H9 (cell line): ENCODE measurements around the gene SVEP1. TPM values are rescaled to one million over a fixed set of nuclear protein-coding genes. Genes with fewer than 3 reads are reported as not detected.

Experiments used
- DNase-seq: peaks from one replicate; pipeline ENCODE4 v3.0.0-alpha.2; 2017
- H2AFZ ChIP-seq: one replicate; pipeline ENCODE4 v1.6.1; 2013; ENCODE audit warnings: mild to moderate bottlenecking, low read length, control low read depth, moderate library complexity
- H2AK5ac ChIP-seq: 2 replicates; pipeline ENCODE4 v1.6.1; 2013; ENCODE audit warnings: low read length, control low read depth, mixed read lengths; ENCODE audit not compliant: insufficient read length
- H2BK120ac ChIP-seq: one replicate; pipeline ENCODE4 v1.6.1; 2013; ENCODE audit warnings: low read depth, mild to moderate bottlenecking, low read length, control low read depth, inconsistent platforms; ENCODE audit not compliant: poor library complexity, severe bottlenecking
- H2BK12ac ChIP-seq: 2 replicates; pipeline ENCODE4 v1.6.1; 2013; ENCODE audit warnings: low read length, control low read depth, mixed read lengths, low read depth; ENCODE audit not compliant: insufficient read length
- H2BK15ac ChIP-seq: 2 replicates; pipeline ENCODE4 v1.6.1; 2013; ENCODE audit warnings: low read depth, low read length, control low read depth
- H2BK20ac ChIP-seq: one replicate; pipeline ENCODE4 v1.6.1; 2013; ENCODE audit warnings: low read depth, mild to moderate bottlenecking, low read length, control low read depth, inconsistent platforms; ENCODE audit not compliant: poor library complexity, severe bottlenecking
- H2BK5ac ChIP-seq: 2 replicates; pipeline ENCODE4 v1.6.1; 2013; ENCODE audit warnings: low read length, control low read depth, mixed read lengths; ENCODE audit not compliant: insufficient read length
- H3K14ac ChIP-seq: 2 replicates; pipeline ENCODE4 v1.6.1; 2013; ENCODE audit warnings: low read length, control low read depth; ENCODE audit not compliant: insufficient read depth
- H3K18ac ChIP-seq: 2 replicates; pipeline ENCODE4 v1.6.1; 2013; ENCODE audit warnings: low read depth, mild to moderate bottlenecking, mixed read lengths, low read length, control low read depth; ENCODE audit not compliant: insufficient read length
- H3K23ac ChIP-seq: 2 replicates; pipeline ENCODE4 v1.6.1; 2013; ENCODE audit warnings: low read length, control low read depth, mixed read lengths, low read depth; ENCODE audit not compliant: insufficient read length
- H3K23me2 ChIP-seq: 2 replicates; pipeline ENCODE4 v1.6.1; 2013; ENCODE audit warnings: low read depth, mild to moderate bottlenecking, mixed read lengths, low read length, control low read depth; ENCODE audit not compliant: insufficient read length, poor library complexity, severe bottlenecking
- H3K27ac ChIP-seq: 2 replicates; pipeline ENCODE4 v1.5.1; 2013; ENCODE audit warnings: low read length, control low read depth, mixed read lengths, low read depth; ENCODE audit not compliant: insufficient read length
- H3K27me3 ChIP-seq: 2 replicates; pipeline ENCODE4 v1.6.1; 2013; ENCODE audit warnings: low read length, control low read depth, inconsistent platforms; ENCODE audit not compliant: insufficient read depth
- H3K4ac ChIP-seq: 2 replicates; pipeline ENCODE4 v1.6.1; 2013; ENCODE audit warnings: low read depth, mild to moderate bottlenecking, control low read depth, inconsistent platforms, low read length, moderate library complexity
- H3K4me1 ChIP-seq: 2 replicates; pipeline ENCODE4 v1.6.1; 2013; ENCODE audit warnings: low read length, control low read depth, inconsistent platforms; ENCODE audit not compliant: insufficient read depth
- H3K4me2 ChIP-seq: 2 replicates; pipeline ENCODE4 v1.6.1; 2013; ENCODE audit warnings: low read length, control low read depth, mixed read lengths; ENCODE audit not compliant: insufficient read length, insufficient read depth
- H3K56ac ChIP-seq: 2 replicates; pipeline ENCODE4 v1.6.1; 2013; ENCODE audit warnings: low read depth, mild to moderate bottlenecking, mixed read lengths, low read length, control low read depth; ENCODE audit not compliant: insufficient read length
- H3K79me1 ChIP-seq: 2 replicates; pipeline ENCODE4 v1.6.1; 2013; ENCODE audit warnings: low read depth, mild to moderate bottlenecking, moderate library complexity, low read length, control low read depth, inconsistent platforms; ENCODE audit not compliant: insufficient read depth, poor library complexity, severe bottlenecking
- H3K79me2 ChIP-seq: 2 replicates; pipeline ENCODE4 v1.6.1; 2013; ENCODE audit warnings: low read length, control low read depth, inconsistent platforms; ENCODE audit not compliant: insufficient read depth
- H3K9ac ChIP-seq: 2 replicates; pipeline ENCODE4 v1.6.1; 2013; ENCODE audit warnings: low read length, control low read depth, mixed read lengths; ENCODE audit not compliant: insufficient read length; ENCODE audit errors: extremely low read depth
- H3K9me3 ChIP-seq: one replicate; pipeline ENCODE4 v1.6.1; 2013; ENCODE audit warnings: low read depth, low read length, inconsistent platforms; ENCODE audit not compliant: control insufficient read depth
- H3T11ph ChIP-seq: one replicate; pipeline ENCODE4 v1.6.1; 2013; ENCODE audit warnings: mild to moderate bottlenecking, low read length, control low read depth, inconsistent platforms
- H4K20me1 ChIP-seq: one replicate; pipeline ENCODE4 v1.6.1; 2013; ENCODE audit not compliant: control insufficient read depth, insufficient read length, insufficient read depth
- H4K5ac ChIP-seq: 2 replicates; pipeline ENCODE4 v1.6.1; 2013; ENCODE audit warnings: low read depth, mild to moderate bottlenecking, mixed read lengths, low read length, control low read depth; ENCODE audit not compliant: insufficient read length
- H4K8ac ChIP-seq: replicated peaks from 2 replicates; pipeline ENCODE4 v1.6.1; 2013; ENCODE audit warnings: low read length, control low read depth, mixed read lengths, low read depth; ENCODE audit not compliant: insufficient read length
- H4K91ac ChIP-seq: 2 replicates; pipeline ENCODE4 v1.6.1; 2013; ENCODE audit warnings: low read depth, mild to moderate bottlenecking, moderate library complexity, mixed read lengths, low read length, control low read depth; ENCODE audit not compliant: insufficient read length
- H3K27ac Mint-ChIP-seq, 3 experiments: 2 replicates in 2 of 3; 3 replicates in 1 of 3; pipeline ENCODE4 v1.8.0; 2020 to 2021; ENCODE audit warnings: mixed read lengths in 3 of 3, mild to moderate bottlenecking in 1 of 3, moderate library complexity in 1 of 3
- H3K27me3 Mint-ChIP-seq: 2 replicates; pipeline ENCODE4 v1.8.0; 2021; ENCODE audit warnings: low read depth, mild to moderate bottlenecking, moderate library complexity, mixed read lengths
- H3K36me3 Mint-ChIP-seq, 3 experiments: 2 replicates in 2 of 3; 3 replicates in 1 of 3; pipeline ENCODE4 v1.8.0; 2020 to 2021; ENCODE audit warnings: low read depth in 3 of 3, mixed read lengths in 3 of 3; ENCODE audit not compliant: insufficient read depth in 1 of 3
- H3K4me1 Mint-ChIP-seq, 2 experiments: 2 replicates each; pipeline ENCODE4 v1.8.0; 2020; ENCODE audit warnings: mixed read lengths in 2 of 2
- H3K4me3 Mint-ChIP-seq, 2 experiments: 2 replicates in 1 of 2; 3 replicates in 1 of 2; pipeline ENCODE4 v1.8.0; 2020 to 2021; ENCODE audit warnings: mild to moderate bottlenecking in 2 of 2, mixed read lengths in 2 of 2, moderate library complexity in 1 of 2
- H3K9me3 Mint-ChIP-seq, 2 experiments: 2 replicates in 1 of 2; 3 replicates in 1 of 2; pipeline ENCODE4 v1.8.0; 2020; ENCODE audit warnings: mild to moderate bottlenecking in 2 of 2, mixed read lengths in 2 of 2, moderate library complexity in 1 of 2
- CTCF ChIP-seq: fragments of 200-600 bp; sonication (generic); conservative IDR thresholded peaks from 3 replicates; pipeline ENCODE4 v1.8.0; 2021; ENCODE audit warnings: antibody characterized with exemption, mild to moderate bottlenecking
- WGBS: extraction: QIAGEN DNeasy Blood & Tissue Kit; methylation state at CpG from one replicate; pipeline ENCODE4 v1.1.7; 2013; ENCODE audit warnings: missing lambda C conversion rate, low lambda C conversion rate, mixed read lengths; ENCODE audit not compliant: insufficient read length; ENCODE audit errors: extremely low coverage; 5-methylcytosine and 5-hydroxymethylcytosine counted together
- total RNA-seq: library from RNA; stranded (reverse); gene quantifications from 2 replicates; pipeline ENCODE4 v1.2.1, GENCODE V29; 2021

The SVEP1 gene
- total RNA-seq, 1 experiment from 2014 or later = 0.17 TPM

GRCh38 chr9:110555551-110556331 lies 23.8 kb downstream of the SVEP1 start:
- TF ChIP-seq CTCF = no peak
- Histone ChIP-seq H3K23me2 (no peaks in the 10 kb centered on the region), H2BK20ac (no peak overlapping the region), H3K4ac (no peak overlapping the region), H3K4me2 (no peak overlapping the region), H2BK12ac (no peak overlapping the region), H3K27me3 (no peaks in the 10 kb centered on the region), H3K9ac (no peak overlapping the region), H3K4me1 (no peaks in the 10 kb centered on the region), H3K79me1 (no peaks in the 10 kb centered on the region), H3K27ac (no peak overlapping the region), H2BK5ac (no peak overlapping the region), H4K20me1 (no peaks in the 10 kb centered on the region), H3K23ac (no peak overlapping the region), H3T11ph (no peak overlapping the region), H2BK120ac (no peak overlapping the region), H2BK15ac (no peak overlapping the region), H3K79me2 (no peaks in the 10 kb centered on the region), H3K14ac (no peak overlapping the region), H3K9me3 (no peaks in the 10 kb centered on the region), H4K5ac (no peak overlapping the region), H4K8ac (no peak overlapping the region), H3K18ac (no peak overlapping the region), H2AK5ac (no peak overlapping the region), H2AFZ (no peak overlapping the region), H3K56ac (no peak overlapping the region), H4K91ac (no peak overlapping the region)
- Mint-ChIP-seq H3K4me3 (no peak overlapping the region), H3K27me3 (no peaks in the 10 kb centered on the region), H3K4me1 (peaks cover 4% of the 10 kb centered on the region in 2 experiments), H3K27ac (no peak overlapping the region; a peak in 1 of 7 replicates), H3K9me3 (no peaks in the 10 kb centered on the region), H3K36me3 (no peaks in the 10 kb centered on the region)
- no CpG with 5 or more reads among the region's 6 CpGs for WGBS
- DNase-seq = no peak
